HepG2 (cell line): Measurements from ENCODE around the gene KCTD14. TPM values are rescaled to one million over a fixed set of nuclear protein-coding genes. Genes with fewer than 3 reads are reported as not detected.

Experiments
- DNMT1 ChIP-seq: sonication (generic); formaldehyde crosslinking; IDR thresholded peaks from 2 replicates; pipeline ENCODE4 v1.5.1; 2020; ENCODE audit warnings: mild to moderate bottlenecking, missing genetic modification reagents
- EZH2 ChIP-seq: conservative IDR thresholded peaks from 2 replicates; pipeline ENCODE4 v1.6.1; 2012; ENCODE audit warnings: mild to moderate bottlenecking, low read depth, low read length, moderate library complexity
- KDM4B ChIP-seq: sonication (generic); formaldehyde crosslinking; IDR thresholded peaks from 2 replicates; pipeline ENCODE4 v1.4.0; 2020; ENCODE audit warnings: missing genetic modification reagents
- MBD4 ChIP-seq: IDR thresholded peaks from 2 replicates; pipeline ENCODE4 v1.6.1; 2012; ENCODE audit warnings: low read length, inconsistent platforms, borderline replicate concordance
- MXD4 ChIP-seq: IDR thresholded peaks from 2 replicates; pipeline ENCODE4 v1.6.1; 2016; ENCODE audit warnings: mild to moderate bottlenecking, missing biosample characterization, missing genetic modification reagents
- NCOA2 ChIP-seq: sonication (generic); formaldehyde crosslinking; IDR thresholded peaks from 2 replicates; pipeline ENCODE4 v1.8.0; 2022; ENCODE audit warnings: inconsistent platforms
- PBX3 ChIP-seq: sonication (generic); formaldehyde crosslinking; IDR thresholded peaks from 2 replicates; pipeline ENCODE4 v1.8.1; 2023; ENCODE audit warnings: missing genetic modification reagents, inconsistent platforms, borderline replicate concordance
- SETDB1 ChIP-seq: sonication (generic); formaldehyde crosslinking; IDR thresholded peaks from 2 replicates; pipeline ENCODE4 v1.5.1; 2020; ENCODE audit warnings: missing genetic modification reagents, mild to moderate bottlenecking, borderline replicate concordance
- ZBTB21 ChIP-seq: sonication (generic); formaldehyde crosslinking; IDR thresholded peaks from 2 replicates; pipeline ENCODE4 v1.4.0; 2020; ENCODE audit warnings: missing genetic modification reagents
- ZMYM2 ChIP-seq: sonication (generic); formaldehyde crosslinking; IDR thresholded peaks from 2 replicates; pipeline ENCODE4 v1.8.0; 2022; ENCODE audit warnings: mild to moderate bottlenecking, missing genetic modification reagents
- ZNF230 ChIP-seq: sonication (generic); formaldehyde crosslinking; IDR thresholded peaks from 2 replicates; pipeline ENCODE4 v1.4.0; 2020; ENCODE audit warnings: mild to moderate bottlenecking, missing genetic modification reagents
- ZNF326 ChIP-seq: sonication (generic); formaldehyde crosslinking; IDR thresholded peaks from 2 replicates; pipeline ENCODE4 v1.4.0; 2020; ENCODE audit warnings: missing genetic modification reagents, borderline replicate concordance
- ZNF333 ChIP-seq: sonication (generic); formaldehyde crosslinking; IDR thresholded peaks from 2 replicates; pipeline ENCODE4 v1.4.0; 2020; ENCODE audit warnings: mild to moderate bottlenecking, missing genetic modification reagents, borderline replicate concordance
- ZNF337 ChIP-seq: sonication (generic); formaldehyde crosslinking; IDR thresholded peaks from 2 replicates; pipeline ENCODE4 v1.5.1; 2020; ENCODE audit warnings: missing genetic modification reagents, low read depth, mild to moderate bottlenecking, borderline replicate concordance
- ZNF644 ChIP-seq: IDR thresholded peaks from 2 replicates; pipeline ENCODE4 v1.6.1; 2016; ENCODE audit warnings: low read depth
- polyA plus RNA-seq, 8 experiments: library from polyadenylated mRNA; depleted of rRNA in 3 of 8; stranded (reverse) in 7 of 8; unstranded in 1 of 8; fragments of >200 nt; fragmentation: Illumina TruSeq in 4 of 8; extraction: Trizol in 4 of 8; gene quantifications; 2 replicates each; pipeline versions ENCODE4 v1.2.1 to v1.2.3, GENCODE V29; 2011 to 2016; ENCODE audit warnings: low read depth in 4 of 8, missing spikeins in 1 of 8, mixed read lengths in 1 of 8; ENCODE audit not compliant: insufficient read depth in 1 of 8
- total RNA-seq, 5 experiments: library from RNA; depleted of rRNA; stranded (reverse); fragments of >200 nt; fragmentation: Illumina TruSeq; extraction: Trizol; gene quantifications; 2 replicates each; pipeline ENCODE4 v1.2.3, GENCODE V29; 2016; ENCODE audit warnings: low read depth in 1 of 5
- TF ChIP-seq, protein P1 (sequence below): sonication (generic); formaldehyde crosslinking; IDR thresholded peaks from 2 replicates; pipeline ENCODE4 v1.9.0; 2021; ENCODE audit warnings: missing genetic modification reagents, borderline replicate concordance
- TF ChIP-seq, protein P2 (sequence below): sonication (generic); formaldehyde crosslinking; IDR thresholded peaks from 2 replicates; pipeline ENCODE4 v1.4.0; 2020; ENCODE audit warnings: missing genetic modification reagents, mild to moderate bottlenecking, borderline replicate concordance
- TF ChIP-seq, protein P3 (sequence below): sonication (generic); formaldehyde crosslinking; IDR thresholded peaks from 2 replicates; pipeline ENCODE4 v1.4.0; 2020; ENCODE audit warnings: missing genetic modification reagents
- TF ChIP-seq, protein P4 (sequence below): sonication (generic); formaldehyde crosslinking; IDR thresholded peaks from 2 replicates; pipeline ENCODE4 v1.4.0; 2020; ENCODE audit warnings: missing genetic modification reagents

KCTD14 gene
- total and polyA plus RNA-seq, 2 of the 13 experiments (the other 11 are each of a cell fraction or from before 2014, with no cell fraction given), result 10.3 to 15.6 TPM

GRCh38 chr11:78061088-78061920 is 38.2 kb upstream of the KCTD14 start (continued):
- TF ChIP-seq, protein P1, sequence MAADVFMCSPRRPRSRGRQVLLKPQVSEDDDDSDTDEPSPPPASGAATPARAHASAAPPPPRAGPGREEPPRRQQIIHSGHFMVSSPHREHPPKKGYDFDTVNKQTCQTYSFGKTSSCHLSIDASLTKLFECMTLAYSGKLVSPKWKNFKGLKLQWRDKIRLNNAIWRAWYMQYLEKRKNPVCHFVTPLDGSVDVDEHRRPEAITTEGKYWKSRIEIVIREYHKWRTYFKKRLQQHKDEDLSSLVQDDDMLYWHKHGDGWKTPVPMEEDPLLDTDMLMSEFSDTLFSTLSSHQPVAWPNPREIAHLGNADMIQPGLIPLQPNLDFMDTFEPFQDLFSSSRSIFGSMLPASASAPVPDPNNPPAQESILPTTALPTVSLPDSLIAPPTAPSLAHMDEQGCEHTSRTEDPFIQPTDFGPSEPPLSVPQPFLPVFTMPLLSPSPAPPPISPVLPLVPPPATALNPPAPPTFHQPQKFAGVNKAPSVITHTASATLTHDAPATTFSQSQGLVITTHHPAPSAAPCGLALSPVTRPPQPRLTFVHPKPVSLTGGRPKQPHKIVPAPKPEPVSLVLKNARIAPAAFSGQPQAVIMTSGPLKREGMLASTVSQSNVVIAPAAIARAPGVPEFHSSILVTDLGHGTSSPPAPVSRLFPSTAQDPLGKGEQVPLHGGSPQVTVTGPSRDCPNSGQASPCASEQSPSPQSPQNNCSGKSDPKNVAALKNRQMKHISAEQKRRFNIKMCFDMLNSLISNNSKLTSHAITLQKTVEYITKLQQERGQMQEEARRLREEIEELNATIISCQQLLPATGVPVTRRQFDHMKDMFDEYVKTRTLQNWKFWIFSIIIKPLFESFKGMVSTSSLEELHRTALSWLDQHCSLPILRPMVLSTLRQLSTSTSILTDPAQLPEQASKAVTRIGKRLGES, result no peak
- TF ChIP-seq ZNF337 (CRISPR knock-in tag) (no peak), ZNF644 (0 out of 2 replicates have a peak, but pooled peaks have one; percentile 48), MXD4 (CRISPR knock-in tag) (no peak), MBD4 (no peak), ZMYM2 (CRISPR knock-in tag) (no peak), ZNF326 (CRISPR knock-in tag) (no peak), PBX3 (CRISPR knock-in tag) (no peak), SETDB1 (CRISPR knock-in tag) (no peak), ZNF333 (no peak), ZNF230 (CRISPR knock-in tag) (no peak), KDM4B (CRISPR knock-in tag) (no peak), NCOA2 (CRISPR knock-in tag) (no peak), DNMT1 (no peak), ZBTB21 (CRISPR knock-in tag) (no peak), EZH2 (no peak)
- TF ChIP-seq, protein P2, sequence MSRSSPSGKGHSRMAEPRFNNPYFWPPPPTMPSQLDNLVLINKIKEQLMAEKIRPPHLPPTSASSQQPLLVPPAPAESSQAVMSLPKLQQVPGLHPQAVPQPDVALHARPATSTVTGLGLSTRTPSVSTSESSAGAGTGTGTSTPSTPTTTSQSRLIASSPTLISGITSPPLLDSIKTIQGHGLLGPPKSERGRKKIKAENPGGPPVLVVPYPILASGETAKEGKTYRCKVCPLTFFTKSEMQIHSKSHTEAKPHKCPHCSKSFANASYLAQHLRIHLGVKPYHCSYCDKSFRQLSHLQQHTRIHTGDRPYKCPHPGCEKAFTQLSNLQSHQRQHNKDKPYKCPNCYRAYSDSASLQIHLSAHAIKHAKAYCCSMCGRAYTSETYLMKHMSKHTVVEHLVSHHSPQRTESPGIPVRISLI (CRISPR knock-in tag), result peak; percentile 57; the same call in 1 of the 2 replicates
- TF ChIP-seq, protein P3, sequence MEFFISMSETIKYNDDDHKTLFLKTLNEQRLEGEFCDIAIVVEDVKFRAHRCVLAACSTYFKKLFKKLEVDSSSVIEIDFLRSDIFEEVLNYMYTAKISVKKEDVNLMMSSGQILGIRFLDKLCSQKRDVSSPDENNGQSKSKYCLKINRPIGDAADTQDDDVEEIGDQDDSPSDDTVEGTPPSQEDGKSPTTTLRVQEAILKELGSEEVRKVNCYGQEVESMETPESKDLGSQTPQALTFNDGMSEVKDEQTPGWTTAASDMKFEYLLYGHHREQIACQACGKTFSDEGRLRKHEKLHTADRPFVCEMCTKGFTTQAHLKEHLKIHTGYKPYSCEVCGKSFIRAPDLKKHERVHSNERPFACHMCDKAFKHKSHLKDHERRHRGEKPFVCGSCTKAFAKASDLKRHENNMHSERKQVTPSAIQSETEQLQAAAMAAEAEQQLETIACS (CRISPR knock-in tag), result no peak
- TF ChIP-seq, protein P4, sequence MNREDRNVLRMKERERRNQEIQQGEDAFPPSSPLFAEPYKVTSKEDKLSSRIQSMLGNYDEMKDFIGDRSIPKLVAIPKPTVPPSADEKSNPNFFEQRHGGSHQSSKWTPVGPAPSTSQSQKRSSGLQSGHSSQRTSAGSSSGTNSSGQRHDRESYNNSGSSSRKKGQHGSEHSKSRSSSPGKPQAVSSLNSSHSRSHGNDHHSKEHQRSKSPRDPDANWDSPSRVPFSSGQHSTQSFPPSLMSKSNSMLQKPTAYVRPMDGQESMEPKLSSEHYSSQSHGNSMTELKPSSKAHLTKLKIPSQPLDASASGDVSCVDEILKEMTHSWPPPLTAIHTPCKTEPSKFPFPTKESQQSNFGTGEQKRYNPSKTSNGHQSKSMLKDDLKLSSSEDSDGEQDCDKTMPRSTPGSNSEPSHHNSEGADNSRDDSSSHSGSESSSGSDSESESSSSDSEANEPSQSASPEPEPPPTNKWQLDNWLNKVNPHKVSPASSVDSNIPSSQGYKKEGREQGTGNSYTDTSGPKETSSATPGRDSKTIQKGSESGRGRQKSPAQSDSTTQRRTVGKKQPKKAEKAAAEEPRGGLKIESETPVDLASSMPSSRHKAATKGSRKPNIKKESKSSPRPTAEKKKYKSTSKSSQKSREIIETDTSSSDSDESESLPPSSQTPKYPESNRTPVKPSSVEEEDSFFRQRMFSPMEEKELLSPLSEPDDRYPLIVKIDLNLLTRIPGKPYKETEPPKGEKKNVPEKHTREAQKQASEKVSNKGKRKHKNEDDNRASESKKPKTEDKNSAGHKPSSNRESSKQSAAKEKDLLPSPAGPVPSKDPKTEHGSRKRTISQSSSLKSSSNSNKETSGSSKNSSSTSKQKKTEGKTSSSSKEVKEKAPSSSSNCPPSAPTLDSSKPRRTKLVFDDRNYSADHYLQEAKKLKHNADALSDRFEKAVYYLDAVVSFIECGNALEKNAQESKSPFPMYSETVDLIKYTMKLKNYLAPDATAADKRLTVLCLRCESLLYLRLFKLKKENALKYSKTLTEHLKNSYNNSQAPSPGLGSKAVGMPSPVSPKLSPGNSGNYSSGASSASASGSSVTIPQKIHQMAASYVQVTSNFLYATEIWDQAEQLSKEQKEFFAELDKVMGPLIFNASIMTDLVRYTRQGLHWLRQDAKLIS (CRISPR knock-in tag), result no peak
